H4 (cell line): ENCODE data around the gene PLA2G2A. TPM values are rescaled to one million over a fixed set of nuclear protein-coding genes. Genes with fewer than 3 reads are reported as not detected.
"Not testable (repeated sequence)": the region's sequence is repeated elsewhere in the genome, so short reads cannot be mapped to it uniquely, and the experiment has no call there.

ENCODE experiments used
- DNase-seq: peaks from one replicate; pipeline ENCODE4 v3.0.0-alpha.2; 2015; ENCODE audit warnings: low spot score
- total RNA-seq: library from RNA; depleted of rRNA; stranded (reverse); fragments of >200 nt; shearing (Covaris generic); gene quantifications from 2 replicates; pipeline ENCODE4 v1.2.3, GENCODE V29; 2014; rRNA removed

The PLA2G2A gene
- total RNA-seq, 1 experiment from 2014 or later, result not detected

GRCh38 chr1:19932866-19933265 lies 46.6 kb downstream of the PLA2G2A start:
- no peak for DNase-seq

DNA sequence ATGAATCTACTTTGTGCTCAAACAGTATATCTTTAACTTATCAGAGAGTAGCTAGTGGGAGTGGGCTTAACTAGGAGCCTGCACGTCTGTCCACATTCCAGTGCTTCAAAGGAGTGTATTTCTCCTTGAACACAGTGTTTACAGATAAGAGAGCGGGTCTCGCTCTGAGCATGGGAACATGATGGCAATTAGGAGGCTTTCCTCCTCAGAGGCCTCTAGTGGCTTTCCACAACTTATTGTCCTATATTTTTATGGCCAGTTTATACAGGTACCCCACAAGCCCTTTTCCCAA lies 52.3 kb downstream of the PLA2G2A start:
- not testable (repeated sequence) for DNase-seq

DNA sequence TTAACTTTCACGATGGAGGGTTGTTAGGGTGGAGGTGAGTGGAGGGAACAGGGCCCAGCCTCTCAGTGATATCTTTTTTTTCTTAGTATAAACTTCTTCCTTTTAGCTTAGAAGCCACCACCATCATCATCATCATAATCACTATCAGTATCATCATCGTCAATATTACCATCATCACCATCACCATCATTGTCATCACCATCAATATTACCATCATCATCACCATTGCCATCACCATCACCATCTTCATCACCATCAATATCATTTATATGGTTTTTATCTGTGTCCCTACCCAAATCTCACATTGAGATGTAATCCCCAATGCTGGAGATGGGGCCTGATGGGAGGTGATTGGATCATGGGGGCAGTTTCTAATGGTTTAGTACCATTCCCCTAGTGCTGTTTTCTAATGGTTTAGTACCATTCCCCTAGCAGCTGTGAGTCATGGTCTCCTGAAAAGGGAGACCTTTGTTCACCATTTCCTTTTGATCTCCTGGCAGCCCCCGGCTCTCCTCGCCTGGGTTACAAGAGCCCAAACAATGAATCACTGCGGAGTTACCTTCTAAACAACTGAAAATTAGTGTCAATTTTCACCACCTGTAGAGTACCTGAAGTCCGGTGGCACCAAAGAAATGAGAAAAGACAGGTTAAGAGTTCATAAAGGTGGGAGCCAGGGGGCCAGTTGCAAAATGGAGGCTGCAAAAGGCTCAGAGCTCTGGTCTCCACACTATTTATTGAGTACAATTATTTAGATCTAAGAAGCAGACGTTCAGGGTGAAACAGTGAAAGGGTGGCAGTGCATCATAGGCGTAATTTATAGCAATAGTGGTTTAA lies 52.9 kb downstream of the PLA2G2A start:
- no peak for DNase-seq

Other genes with a start within 250 kb of the PLA2G2A start
- 10.6 and 20.3 TPM in 2 replicates for gene TMCO4, start 179.7 kb downstream of the PLA2G2A start, total RNA-seq
- gene RNF186, start 164.3 kb downstream of the PLA2G2A start, total RNA-seq, result not detected in 2 replicates
- 0.58 and 1.6 TPM in 2 replicates for gene OTUD3, start 97.2 kb downstream of the PLA2G2A start, total RNA-seq
- gene PLA2G2E, start 56.0 kb downstream of the PLA2G2A start, total RNA-seq, result not detected in 2 replicates
- gene PLA2G5, start 90.6 kb upstream of the PLA2G2A start, total RNA-seq, result not detected in 2 replicates
- not detected in 2 replicates for gene PLA2G2D, start 139.9 kb upstream of the PLA2G2A start, total RNA-seq
- not detected in 2 replicates for gene PLA2G2F, start 159.7 kb upstream of the PLA2G2A start, total RNA-seq
- gene UBXN10, start 206.5 kb upstream of the PLA2G2A start, total RNA-seq, result not detected in 2 replicates
- gene PLA2G2C, start 206.9 kb upstream of the PLA2G2A start, total RNA-seq, result not detected in 2 replicates